Measurements from ENCODE around the gene LUZP2.

The LUZP2 gene

DNA sequence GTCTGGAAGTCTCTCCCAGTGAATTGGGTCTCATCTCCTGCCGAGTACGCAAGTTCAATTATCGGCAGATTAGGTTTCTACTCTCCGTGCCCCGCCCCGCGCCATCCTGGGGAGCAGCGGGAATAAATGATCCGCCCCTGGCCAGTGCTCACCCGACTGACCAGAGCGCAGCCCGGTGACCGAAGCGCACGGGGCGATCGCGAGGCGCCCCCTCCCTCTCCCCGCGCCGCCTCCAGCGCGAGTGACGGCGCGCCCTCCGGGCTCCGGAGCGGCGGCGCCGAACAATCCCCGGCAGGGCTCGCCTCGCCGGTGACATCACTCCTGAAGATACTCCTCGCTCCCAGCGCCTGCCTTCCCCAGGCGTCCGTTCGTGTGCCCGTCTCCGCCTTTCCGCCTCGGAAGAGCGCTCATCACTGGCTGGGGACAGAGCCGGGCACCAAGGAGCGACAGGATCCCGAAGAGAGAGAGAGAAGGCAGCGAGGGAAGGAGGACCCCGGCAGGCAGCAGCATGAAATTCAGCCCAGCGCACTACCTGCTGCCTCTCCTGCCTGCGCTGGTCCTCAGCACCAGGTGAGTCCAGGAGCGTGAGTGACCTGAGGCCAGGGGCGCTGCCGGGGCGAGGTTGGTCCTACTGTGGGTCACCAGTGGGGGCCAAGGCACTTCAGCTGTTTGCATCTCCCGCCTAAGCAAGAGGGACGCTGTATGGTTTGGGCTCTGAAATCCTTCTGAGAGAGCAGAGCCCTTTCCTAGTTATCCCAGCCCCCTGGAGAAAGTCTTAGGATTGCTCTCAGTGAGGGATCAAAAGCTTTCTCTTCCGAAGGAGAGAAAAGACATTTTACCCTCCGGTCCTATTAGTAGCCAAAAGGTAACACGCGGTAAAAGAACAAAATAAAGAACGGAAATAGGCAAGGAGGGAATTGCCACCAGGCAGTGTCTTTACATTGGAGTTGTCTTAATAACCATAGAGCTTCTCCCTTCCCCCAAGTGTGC, at the start of gene LUZP2:
LUZP2 (plus strand) TSS at position 318 of the 990 bp plus-strand sequence.
- no peak for DNase-seq (ENCODE audit: low read depth in 2 of 2)

GRCh38 chr11:24453129-24453718, 43.6 kb upstream of the LUZP2 start:
- DNase-seq (ENCODE audit: low read depth in 2 of 2) = no peak

DNA sequence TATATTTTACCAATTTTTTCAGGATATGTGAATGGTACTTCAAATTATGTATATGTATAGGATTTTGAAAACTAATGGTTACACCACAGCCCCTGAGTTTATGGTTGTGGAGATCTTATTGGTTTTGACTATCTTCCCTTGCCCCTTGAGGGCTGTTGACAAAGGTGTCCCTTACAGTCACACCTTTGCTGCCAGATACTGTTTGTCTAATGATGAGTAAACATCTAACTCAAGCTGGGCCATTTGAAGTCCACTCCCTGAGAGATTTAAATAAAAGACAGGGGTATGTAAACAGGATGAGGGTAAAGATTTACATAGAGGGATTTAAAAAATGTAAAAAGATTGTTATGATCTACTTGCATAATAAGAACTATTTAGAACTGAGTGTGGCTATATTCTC, 38.9 kb upstream of the LUZP2 start:
- no peak for DNase-seq (ENCODE audit: low read depth in 2 of 2)

GRCh38 chr11:24470431-24470830, 26.4 kb upstream of the LUZP2 start:
- no peak for DNase-seq (ENCODE audit: low read depth in 2 of 2)

- no peak for DNase-seq (ENCODE audit: low read depth in 2 of 2)
These were observed 25.8 kb upstream of the LUZP2 start for GRCh38 chr11:24471084-24471483.

DNA sequence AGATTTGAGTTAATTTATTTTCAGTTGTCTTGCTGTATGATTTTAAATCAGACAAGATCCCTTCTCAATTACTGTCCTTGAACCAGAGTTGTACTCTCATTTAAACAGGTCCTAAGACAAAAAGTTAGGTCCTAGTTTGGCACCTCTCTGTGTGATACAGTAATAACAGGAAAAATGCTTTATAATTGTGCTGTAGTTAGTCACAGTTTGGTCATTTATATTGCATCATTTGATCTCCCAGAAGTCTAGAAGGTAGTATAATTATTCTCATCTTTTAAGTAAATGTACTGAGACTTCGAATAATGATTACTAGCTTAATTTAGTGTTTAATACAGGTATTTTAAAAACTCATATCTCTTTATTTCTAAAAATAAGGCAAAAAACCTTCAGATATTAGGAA, 18.1 kb upstream of the LUZP2 start:
- no peak for DNase-seq (ENCODE audit: low read depth in 2 of 2)

DNA sequence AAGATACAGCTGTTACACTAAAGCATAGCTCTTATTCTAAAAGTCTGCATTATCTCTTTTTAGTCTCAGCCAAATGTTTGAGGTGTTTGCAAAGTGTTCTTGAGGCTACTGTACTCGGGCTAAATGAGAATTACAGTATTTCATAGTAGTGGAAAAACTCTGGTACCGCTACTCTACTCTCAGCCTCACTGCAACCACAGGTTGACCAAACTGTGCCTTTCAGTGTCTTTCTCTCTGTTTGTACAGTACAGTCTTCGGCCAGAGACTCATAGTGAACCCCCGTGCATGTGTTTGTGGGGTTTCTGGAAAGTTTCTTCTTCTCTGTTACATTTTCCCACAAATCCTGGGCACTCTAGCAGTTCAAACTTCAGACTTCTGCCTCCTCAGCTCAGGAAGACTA, 7.4 kb upstream of the LUZP2 start:
- no peak for DNase-seq (ENCODE audit: low read depth in 2 of 2)

DNA sequence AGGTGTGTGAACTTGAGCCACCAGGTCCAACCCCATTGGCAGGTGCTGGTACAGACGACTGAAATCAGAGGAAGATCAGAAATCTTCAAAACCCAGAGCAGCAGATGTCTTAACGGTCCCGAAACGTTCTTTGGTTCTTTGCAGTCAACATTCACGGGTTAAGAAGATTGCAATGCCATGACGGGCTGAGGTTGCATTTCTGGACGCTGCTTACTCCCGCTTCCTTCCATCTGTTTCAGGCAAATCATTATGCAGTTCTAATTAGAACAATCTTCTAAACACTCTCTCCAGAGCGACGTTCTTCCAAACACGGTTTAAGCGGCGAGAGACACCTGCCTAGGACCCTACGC, 492 bp upstream of the LUZP2 start:
- DNase-seq (ENCODE audit: low read depth in 2 of 2) = no peak

DNA sequence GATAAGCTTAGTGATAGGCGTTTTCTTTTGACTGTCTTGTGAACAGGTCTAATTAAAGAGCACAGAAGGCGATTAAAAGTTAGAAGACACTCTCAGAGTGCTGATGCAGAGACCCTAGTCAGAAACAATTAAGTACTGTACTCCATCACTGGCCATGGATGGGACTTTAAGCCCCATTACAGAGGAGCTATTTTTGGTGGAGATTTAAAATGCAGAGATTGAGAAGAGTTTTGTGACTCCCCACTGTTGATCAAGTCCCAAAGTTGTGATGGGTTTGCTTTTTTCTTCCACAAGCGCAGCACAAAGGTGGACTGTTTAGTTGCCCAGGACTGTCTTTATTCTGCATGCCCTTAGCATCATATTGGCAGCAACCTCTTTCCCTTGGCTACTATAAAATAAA, 978 bp downstream of the LUZP2 start:
- DNase-seq (ENCODE audit: low read depth in 2 of 2) = no peak

DNA sequence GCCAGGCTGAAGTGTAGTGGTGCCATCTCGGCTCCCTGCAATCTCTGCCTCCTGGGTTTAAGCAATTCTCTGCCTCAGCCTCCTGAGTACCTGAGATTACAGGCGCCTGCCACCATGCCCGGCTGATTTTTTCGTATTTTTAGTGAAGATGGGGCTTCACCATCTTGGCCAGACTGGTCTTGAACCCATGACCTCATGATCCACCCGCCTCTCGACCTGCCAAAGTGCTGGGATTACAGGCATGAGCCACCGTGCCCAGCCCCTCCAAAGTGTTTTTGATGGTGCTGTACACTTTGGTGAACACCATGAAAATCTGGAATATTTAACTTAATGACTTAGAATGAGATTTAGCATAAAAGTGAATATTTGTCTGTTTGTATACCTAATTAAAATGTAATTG, 5.6 kb downstream of the LUZP2 start:
- no peak for DNase-seq (ENCODE audit: low read depth in 2 of 2)

DNA sequence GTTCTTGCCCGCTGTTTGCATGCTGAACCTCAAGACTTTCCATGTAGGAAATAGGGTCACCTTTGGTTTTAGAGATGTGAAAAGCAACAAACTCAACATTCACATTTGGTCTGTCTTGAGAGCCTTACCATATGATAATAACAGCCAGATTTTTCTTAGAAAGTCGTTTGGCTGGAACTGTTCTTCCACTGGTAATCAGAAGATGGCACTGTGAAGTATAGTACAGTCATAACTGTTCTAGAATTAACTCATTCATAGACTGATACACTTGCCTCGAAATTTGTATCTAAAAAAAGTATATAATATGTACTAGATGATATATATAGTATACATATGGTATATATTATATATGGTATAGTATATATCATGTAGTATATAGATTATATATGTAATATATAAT, 12.3 kb downstream of the LUZP2 start:
- no peak for DNase-seq (ENCODE audit: low read depth in 2 of 2)

GRCh38 chr11:24511511-24511910, 14.7 kb downstream of the LUZP2 start:
- no peak for DNase-seq (ENCODE audit: low read depth in 2 of 2)

GRCh38 chr11:24513479-24514218, 16.8 kb downstream of the LUZP2 start:
- DNase-seq (ENCODE audit: low read depth in 2 of 2) = no peak

DNA sequence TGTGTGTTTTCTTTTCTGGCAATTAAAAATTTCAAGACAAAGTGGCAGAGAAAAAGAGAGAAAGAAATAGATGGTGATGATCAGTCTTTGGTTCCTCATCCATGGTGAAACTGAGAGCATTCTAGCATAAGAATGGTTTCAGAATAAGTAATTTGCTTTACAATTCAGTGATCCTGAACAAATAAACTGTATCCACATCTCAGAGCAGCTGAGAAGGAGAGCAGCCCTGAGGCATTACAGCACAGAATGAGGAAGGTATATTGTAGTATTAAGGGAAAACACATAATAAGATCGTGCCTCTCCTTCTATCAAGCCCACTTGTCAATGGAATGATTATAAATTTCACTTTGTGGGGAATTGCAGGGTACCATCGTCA, 17.4 kb downstream of the LUZP2 start:
- no peak for DNase-seq (ENCODE audit: low read depth in 2 of 2)

DNA sequence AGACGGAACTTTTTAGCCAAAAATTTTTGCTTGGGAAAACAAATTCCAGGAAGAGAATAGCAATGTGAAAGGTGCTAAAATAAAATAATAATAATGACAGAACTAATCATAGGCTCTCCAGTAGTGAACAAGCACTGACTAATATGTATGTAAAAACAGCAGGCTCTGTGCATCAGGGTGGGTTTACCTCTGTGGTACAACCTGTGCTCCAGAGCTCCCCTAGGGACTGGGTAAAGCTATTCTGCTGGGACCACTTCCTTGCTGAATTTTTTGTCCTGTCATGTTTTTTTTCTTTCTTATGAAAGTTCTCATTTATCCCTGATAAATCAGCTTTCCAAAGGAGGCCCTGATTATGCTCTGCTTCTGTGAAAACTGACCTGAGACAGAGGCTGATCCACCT, 18.8 kb downstream of the LUZP2 start:
- no peak for DNase-seq (ENCODE audit: low read depth in 2 of 2)

- no peak for DNase-seq (ENCODE audit: low read depth in 2 of 2)
These were observed 19.8 kb downstream of the LUZP2 start for GRCh38 chr11:24516638-24517037.

GRCh38 chr11:24521601-24522000, 24.7 kb downstream of the LUZP2 start:
- no peak for DNase-seq (ENCODE audit: low read depth in 2 of 2)

- DNase-seq (ENCODE audit: low read depth in 2 of 2) = no peak
These were observed 27.3 kb downstream of the LUZP2 start for GRCh38 chr11:24524156-24524555.

- DNase-seq (ENCODE audit: low read depth in 2 of 2) = no peak
These were observed 34.7 kb downstream of the LUZP2 start for GRCh38 chr11:24531528-24531927.

GRCh38 chr11:24543771-24544170, 46.9 kb downstream of the LUZP2 start:
- no peak for DNase-seq (ENCODE audit: low read depth in 2 of 2)

DNA sequence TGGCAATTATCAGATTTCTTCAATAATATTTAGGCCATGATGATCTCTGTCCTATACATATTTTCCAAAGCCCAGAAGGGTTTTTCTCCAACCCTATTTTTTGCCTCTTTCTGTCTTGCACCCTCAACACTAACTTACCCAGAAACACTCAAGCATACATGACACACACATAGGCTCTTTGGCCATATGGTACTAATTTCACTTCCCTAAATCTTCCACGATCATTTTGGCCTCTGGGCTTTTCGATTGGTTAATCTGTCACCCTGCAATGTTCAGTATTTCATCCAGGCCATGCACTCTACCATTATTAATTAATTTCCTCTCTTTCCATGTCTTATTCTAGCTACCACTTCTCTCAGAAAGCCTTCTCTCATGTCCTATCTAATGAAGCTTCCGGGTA, 59.8 kb downstream of the LUZP2 start:
- no peak for DNase-seq (ENCODE audit: low read depth in 2 of 2)

DNA sequence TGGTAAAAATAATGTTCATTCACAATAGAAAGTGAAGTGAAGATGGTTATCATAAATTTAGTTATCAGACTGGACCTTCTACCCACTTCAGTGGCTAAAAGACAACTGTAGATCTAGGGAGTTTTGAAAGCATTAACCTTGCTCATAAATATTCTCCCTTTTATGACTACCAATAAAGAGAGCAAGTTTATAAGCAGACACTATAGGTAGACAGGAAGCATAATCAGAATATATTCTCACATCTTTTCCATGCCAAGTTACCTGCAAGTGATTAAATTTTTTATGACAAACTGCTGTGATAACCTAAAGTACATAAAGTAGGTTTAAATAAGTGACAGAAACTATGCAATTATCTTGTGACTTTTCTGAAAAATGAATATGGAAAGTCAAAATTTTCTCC, 62.5 kb downstream of the LUZP2 start:
- no peak for DNase-seq (ENCODE audit: low read depth in 2 of 2)

GRCh38 chr11:24560324-24560723, 63.5 kb downstream of the LUZP2 start:
- no peak for DNase-seq (ENCODE audit: low read depth in 2 of 2)
